DND-41 (cell line): ENCODE results near the gene ARMC9.

Experiments
- ATAC-seq: fragments of 200-7000 bp; cut with Tn5 transposase; 3 replicates; pipeline ENCODE4 v1.9.1; 2021; ENCODE audit warnings: low read depth; ENCODE audit not compliant: insufficient read depth
- DNase-seq: peaks from one replicate; pipeline ENCODE4 v3.0.0-alpha.2; 2020
- H2AFZ ChIP-seq: 2 replicates; pipeline ENCODE4 v1.6.0; 2012; ENCODE audit warnings: low read depth, low read length
- H3K27ac ChIP-seq: 2 replicates; pipeline ENCODE4 v1.5.1; 2012; ENCODE audit warnings: low read length, inconsistent platforms
- H3K27me3 ChIP-seq: fragments of 200-600 bp; sonication (generic); 2 replicates; pipeline ENCODE4 v1.6.0; 2012; ENCODE audit warnings: low read length, mild to moderate bottlenecking, inconsistent platforms; ENCODE audit not compliant: insufficient read depth, poor library complexity
- H3K36me3 ChIP-seq: 2 replicates; pipeline ENCODE4 v1.5.1; 2012; ENCODE audit warnings: low read length, inconsistent platforms; ENCODE audit not compliant: insufficient read depth
- H3K4me1 ChIP-seq: 2 replicates; pipeline ENCODE4 v1.5.1; 2012; ENCODE audit warnings: mild to moderate bottlenecking, low read length; ENCODE audit not compliant: insufficient read depth
- H3K4me2 ChIP-seq: 2 replicates; pipeline ENCODE4 v1.6.0; 2012; ENCODE audit warnings: mild to moderate bottlenecking, moderate library complexity, low read length, inconsistent platforms; ENCODE audit not compliant: insufficient read depth
- H3K4me3 ChIP-seq, 2 experiments: fragments of 200-600 bp in 1 of 2; shearing (Covaris generic) in 1 of 2; 2 replicates each; pipeline ENCODE4 v1.5.1; 2012 to 2016; ENCODE audit warnings: inconsistent platforms in 2 of 2, low read length in 2 of 2, mild to moderate bottlenecking in 2 of 2, low read depth in 1 of 2, moderate library complexity in 1 of 2
- H3K79me2 ChIP-seq: 2 replicates; pipeline ENCODE4 v1.6.0; 2012; ENCODE audit warnings: low read length, inconsistent platforms; ENCODE audit not compliant: insufficient read depth
- H3K9ac ChIP-seq: 2 replicates; pipeline ENCODE4 v1.6.0; 2012; ENCODE audit warnings: low read depth, mild to moderate bottlenecking, inconsistent platforms, low read length, moderate library complexity
- H3K9me3 ChIP-seq: 2 replicates; pipeline ENCODE4 v1.5.1; 2012; ENCODE audit warnings: low read length, moderate library complexity, mild to moderate bottlenecking, inconsistent platforms; ENCODE audit not compliant: insufficient read depth, severe bottlenecking
- H4K20me1 ChIP-seq: 2 replicates; pipeline ENCODE4 v1.6.0; 2012; ENCODE audit warnings: low read length; ENCODE audit not compliant: insufficient read depth
- EZH2 ChIP-seq: IDR thresholded peaks from 3 replicates; pipeline ENCODE4 v1.6.1; 2012; ENCODE audit warnings: borderline replicate concordance, low read depth, mild to moderate bottlenecking, moderate library complexity, low read length, inconsistent platforms; ENCODE audit not compliant: severe bottlenecking
- TF ChIP-seq, protein P1 (sequence below): IDR thresholded peaks from 2 replicates; pipeline ENCODE4 v1.5.1; 2012; ENCODE audit warnings: borderline replicate concordance, low read length, moderate library complexity, mild to moderate bottlenecking; ENCODE audit not compliant: poor library complexity, severe bottlenecking; ENCODE audit errors: extremely low read depth

ARMC9 gene

DNA sequence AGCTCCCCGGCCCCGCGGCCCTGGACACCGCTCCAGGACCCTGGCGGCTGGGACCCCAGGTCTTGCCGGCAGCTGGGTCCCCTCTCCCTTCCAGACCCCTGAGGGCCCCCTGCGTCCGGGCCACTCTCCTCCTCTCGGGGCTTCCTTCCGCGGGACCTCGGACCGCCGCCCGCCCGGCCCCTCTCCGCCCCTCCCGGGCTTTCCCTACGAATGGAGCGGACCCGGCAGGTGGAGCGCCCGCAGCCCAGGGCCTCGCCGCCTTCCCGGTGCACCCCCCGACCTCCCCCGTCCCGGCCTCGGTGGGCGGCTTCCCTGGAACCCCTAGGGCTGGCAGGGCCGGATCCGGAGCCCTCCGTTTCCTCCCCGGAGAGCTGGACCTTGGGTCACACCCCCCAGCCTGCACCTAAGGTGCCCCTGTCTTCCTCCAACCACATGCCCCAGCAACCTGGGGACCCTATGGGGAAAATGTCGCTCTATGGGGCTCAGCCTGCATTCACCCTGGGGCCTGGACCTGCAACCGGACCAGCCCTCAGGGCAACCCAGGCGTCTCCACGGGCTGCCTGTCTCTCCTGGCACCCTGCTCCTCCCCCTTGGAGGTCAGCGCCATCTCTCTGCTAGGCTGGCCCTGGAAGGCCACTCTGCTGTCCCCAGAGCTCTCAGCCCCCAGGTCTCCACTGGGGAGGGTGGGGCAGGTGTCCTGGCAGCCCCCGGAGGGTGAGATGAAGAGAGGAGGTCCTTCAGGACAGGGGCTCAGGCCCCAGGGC is 197.8 kb downstream of the ARMC9 start:
- Histone ChIP-seq H3K27ac (no peak overlapping the region), H3K4me1 (no peaks in the 10 kb centered on the region), H2AFZ (no peak overlapping the region), H3K9ac (no peak overlapping the region), H3K36me3 (no peaks in the 10 kb centered on the region), H3K4me2 (no peak overlapping the region), H3K79me2 (no peaks in the 10 kb centered on the region), H4K20me1 (peaks cover 2% of the 10 kb centered on the region; the same call in 1 of the 2 replicates), H3K27me3 (no peaks in the 10 kb centered on the region), H3K4me3 (no peak overlapping the region), H3K9me3 (no peaks in the 10 kb centered on the region)
- DNase-seq = no peak
- TF ChIP-seq, protein P1, sequence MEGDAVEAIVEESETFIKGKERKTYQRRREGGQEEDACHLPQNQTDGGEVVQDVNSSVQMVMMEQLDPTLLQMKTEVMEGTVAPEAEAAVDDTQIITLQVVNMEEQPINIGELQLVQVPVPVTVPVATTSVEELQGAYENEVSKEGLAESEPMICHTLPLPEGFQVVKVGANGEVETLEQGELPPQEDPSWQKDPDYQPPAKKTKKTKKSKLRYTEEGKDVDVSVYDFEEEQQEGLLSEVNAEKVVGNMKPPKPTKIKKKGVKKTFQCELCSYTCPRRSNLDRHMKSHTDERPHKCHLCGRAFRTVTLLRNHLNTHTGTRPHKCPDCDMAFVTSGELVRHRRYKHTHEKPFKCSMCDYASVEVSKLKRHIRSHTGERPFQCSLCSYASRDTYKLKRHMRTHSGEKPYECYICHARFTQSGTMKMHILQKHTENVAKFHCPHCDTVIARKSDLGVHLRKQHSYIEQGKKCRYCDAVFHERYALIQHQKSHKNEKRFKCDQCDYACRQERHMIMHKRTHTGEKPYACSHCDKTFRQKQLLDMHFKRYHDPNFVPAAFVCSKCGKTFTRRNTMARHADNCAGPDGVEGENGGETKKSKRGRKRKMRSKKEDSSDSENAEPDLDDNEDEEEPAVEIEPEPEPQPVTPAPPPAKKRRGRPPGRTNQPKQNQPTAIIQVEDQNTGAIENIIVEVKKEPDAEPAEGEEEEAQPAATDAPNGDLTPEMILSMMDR = no peak
- no peak for TF ChIP-seq EZH2
- no peak for ATAC-seq

DNA sequence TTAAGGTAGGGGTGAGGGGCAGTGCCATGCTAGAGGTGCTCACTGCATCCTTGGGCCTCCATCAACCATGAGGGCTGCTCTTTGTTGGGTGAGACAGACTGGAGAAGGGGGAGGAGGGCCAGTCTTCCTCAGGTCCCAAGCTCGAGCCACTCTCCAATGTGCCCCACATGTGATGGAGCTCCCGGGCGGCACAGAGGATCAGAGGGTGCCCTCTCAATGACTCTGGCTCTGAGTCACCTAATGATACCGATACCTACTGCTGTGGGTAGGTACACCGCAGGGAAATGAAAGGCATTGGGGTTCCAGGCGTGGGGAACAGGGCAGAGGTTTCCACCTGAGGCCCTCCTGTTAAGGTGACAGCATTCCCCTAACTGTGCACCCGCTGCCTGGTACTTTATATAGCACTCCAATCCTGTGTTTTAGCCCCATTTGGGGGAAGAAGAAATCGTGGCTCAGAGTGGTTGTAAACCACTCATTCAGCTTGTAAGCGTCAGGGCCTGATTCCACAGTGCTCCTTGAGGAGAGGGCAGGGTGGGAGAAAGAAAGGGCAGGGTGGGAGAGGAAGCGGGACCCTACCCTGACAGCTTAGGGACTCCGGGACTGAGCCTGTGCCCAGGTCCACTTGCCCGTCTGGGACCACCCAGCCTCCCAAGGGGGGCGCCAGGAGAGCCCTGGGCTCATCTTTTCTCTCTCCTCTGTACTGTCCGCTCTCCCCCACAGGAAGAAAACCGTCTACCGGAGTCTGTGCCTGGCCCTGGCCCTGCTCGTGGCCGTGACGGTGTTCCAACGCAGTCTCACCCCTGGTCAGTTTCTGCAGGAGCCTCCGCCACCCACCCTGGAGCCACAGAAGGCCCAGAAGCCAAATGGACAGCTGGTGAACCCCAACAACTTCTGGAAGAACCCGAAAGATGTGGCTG is 198.8 kb downstream of the ARMC9 start:
- H3K4me2 ChIP-seq = no peak overlapping the region
- no peak overlapping the region for H3K27ac ChIP-seq
- ATAC-seq = no peak

GRCh38 chr2:231397928-231398294 is 199.5 kb downstream of the ARMC9 start:
- Histone ChIP-seq H3K4me1 (no peaks in the 10 kb centered on the region), H3K4me3 (no peak overlapping the region), H3K4me2 (no peak overlapping the region), H3K9ac (no peak overlapping the region), H3K27ac (no peak overlapping the region), H2AFZ (no peak overlapping the region), H3K9me3 (no peaks in the 10 kb centered on the region), H4K20me1 (peaks cover 2% of the 10 kb centered on the region; the same call in 1 of the 2 replicates), H3K27me3 (peaks cover 4% of the 10 kb centered on the region), H3K79me2 (no peaks in the 10 kb centered on the region), H3K36me3 (no peaks in the 10 kb centered on the region)
- TF ChIP-seq, protein P1 = no peak
- no peak for TF ChIP-seq EZH2
- ATAC-seq (no peak), DNase-seq (no peak)

More for the DNA sequence above, 198.8 kb downstream of the ARMC9 start:
- peaks cover 4% of the 10 kb centered on the region for H3K27me3 ChIP-seq
- no peak overlapping the region for H3K9ac ChIP-seq
- no peak for DNase-seq
- H4K20me1 ChIP-seq = peaks cover 2% of the 10 kb centered on the region; the same call in 1 of the 2 replicates
- H3K4me3 ChIP-seq = no peak overlapping the region
- no peak overlapping the region for H2AFZ ChIP-seq
- TF ChIP-seq, protein P1 = no peak
- no peak for TF ChIP-seq EZH2
- H3K79me2 ChIP-seq = no peaks in the 10 kb centered on the region
- H3K9me3 ChIP-seq = no peaks in the 10 kb centered on the region
- no peaks in the 10 kb centered on the region for H3K36me3 ChIP-seq
- no peaks in the 10 kb centered on the region for H3K4me1 ChIP-seq
